K562 (cell line): ENCODE measurements around the gene ORMDL2. TPM values are rescaled to one million over a fixed set of nuclear protein-coding genes. Genes with fewer than 3 reads are reported as not detected.

Experiments
- GATAD2A ChIP-seq: fragments of 450-650 bp; IDR thresholded peaks from 2 replicates; pipeline ENCODE4 v1.6.1; 2017
- KAT8 ChIP-seq: fragments of 450-650 bp; IDR thresholded peaks from 2 replicates; pipeline ENCODE4 v1.6.1; 2016; ENCODE audit warnings: low read depth, mild to moderate bottlenecking
- KHSRP ChIP-seq: fragments of 450-650 bp; IDR thresholded peaks from 2 replicates; pipeline ENCODE4 v1.6.1; 2017
- MGA ChIP-seq: fragments of 450-650 bp; IDR thresholded peaks from 2 replicates; pipeline ENCODE4 v1.6.1; 2016; ENCODE audit warnings: mild to moderate bottlenecking, moderate library complexity
- MYNN ChIP-seq, 2 experiments: sonication (generic); formaldehyde crosslinking in 1 of 2; IDR thresholded peaks; 2 replicates each; pipeline versions ENCODE4 v1.5.0 to v1.6.1; 2016 to 2020; ENCODE audit warnings: antibody characterized with exemption in 1 of 2, missing genetic modification reagents in 1 of 2
- NELFE ChIP-seq: IDR thresholded peaks from 2 replicates; pipeline ENCODE4 v1.6.1; 2011; ENCODE audit warnings: mild to moderate bottlenecking; ENCODE audit not compliant: insufficient read depth, insufficient read length
- TCF3 ChIP-seq: sonication (generic); formaldehyde crosslinking; IDR thresholded peaks from 2 replicates; pipeline ENCODE4 v1.4.0; 2020; ENCODE audit warnings: mild to moderate bottlenecking, missing genetic modification reagents
- ZBTB8A ChIP-seq: fragments of 450-650 bp; IDR thresholded peaks from 2 replicates; pipeline ENCODE4 v1.6.1; 2018; ENCODE audit warnings: mild to moderate bottlenecking, moderate library complexity; ENCODE audit not compliant: partially characterized antibody
- ZFP1 ChIP-seq: fragments of 450-650 bp; formaldehyde crosslinking; IDR thresholded peaks from 2 replicates; pipeline ENCODE4 v1.4.0; 2020; ENCODE audit warnings: mild to moderate bottlenecking, mixed read lengths
- polyA plus RNA-seq, 8 experiments: library from polyadenylated mRNA; depleted of rRNA in 4 of 8; stranded (reverse) in 5 of 8; unstranded in 3 of 8; fragments of >200 nt; fragmentation: Nextera tagmentation in 2 of 8; fragmentation: Illumina TruSeq in 1 of 8; extraction: Ambion mirVana in 2 of 8; extraction: Trizol in 1 of 8; gene quantifications; 2 replicates each; pipeline versions ENCODE4 v1.2.1 to v1.2.3, GENCODE V29; 2011 to 2014; ENCODE audit warnings: inconsistent platforms in 1 of 8, missing spikeins in 1 of 8
- total RNA-seq, 7 experiments: library from RNA; depleted of rRNA in 6 of 7; stranded (reverse); fragments of >200 nt in 6 of 7; fragmentation: Illumina TruSeq in 2 of 7; extraction: Trizol in 2 of 7; gene quantifications; 2 replicates each; pipeline versions ENCODE4 v1.2.1 to v1.2.3, GENCODE V29; 2011 to 2021; ENCODE audit warnings: low replicate concordance in 1 of 7
- TF ChIP-seq, protein P1 (sequence below): IDR thresholded peaks from 3 replicates; pipeline ENCODE4 v1.6.1; 2011; ENCODE audit warnings: borderline replicate concordance, mild to moderate bottlenecking; ENCODE audit not compliant: insufficient read length, insufficient read depth
- TF ChIP-seq, protein P2 (sequence below): fragments of 250-450 bp; sonication (Bioruptor Pico); IDR thresholded peaks from 2 replicates; pipeline ENCODE4 v1.4.0; 2020; ENCODE audit warnings: mild to moderate bottlenecking, moderate library complexity

ORMDL2 gene
- total and polyA plus RNA-seq, 9 of the 15 experiments (the other 6 are each of a cell fraction or from before 2014, with no cell fraction given) = 9.9 to 113 (median 34.4) TPM

DNA sequence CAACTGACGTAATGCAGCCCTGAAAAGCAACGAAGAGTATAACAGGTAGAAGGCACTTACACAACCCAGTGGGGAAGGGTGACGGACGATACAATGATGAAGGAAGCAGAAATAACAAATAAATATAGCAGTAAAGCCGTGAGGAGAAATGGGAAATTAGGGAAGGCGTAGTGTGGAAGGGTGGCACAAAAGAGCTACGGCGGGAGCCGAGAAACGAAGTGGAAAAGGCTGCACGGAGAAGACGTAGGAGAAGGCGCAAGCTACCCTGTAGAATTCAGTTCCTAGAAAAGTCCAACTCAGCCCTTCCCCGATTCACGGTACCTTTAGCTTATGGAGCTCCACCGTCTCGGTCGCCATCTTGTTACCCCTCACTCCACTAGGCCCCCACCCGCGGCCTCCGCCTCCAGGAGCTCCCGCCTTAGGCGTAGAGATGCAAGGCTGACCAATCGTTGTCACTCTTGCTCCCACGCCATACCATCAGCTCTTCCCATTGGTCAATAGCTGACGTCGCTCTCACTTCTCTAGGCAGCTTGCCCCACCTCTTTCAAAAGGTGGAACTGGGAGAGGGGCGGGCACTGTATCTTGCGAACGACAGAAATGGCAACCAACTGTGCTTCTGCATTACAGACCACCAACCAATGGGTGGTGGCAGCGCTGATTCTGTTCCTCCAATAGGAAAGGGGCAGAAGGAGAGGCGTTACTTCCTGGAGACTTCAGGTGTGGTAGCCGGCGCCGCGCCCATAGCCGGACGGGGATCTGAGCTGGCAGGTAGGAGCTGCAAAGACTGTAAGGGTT lies at the start of gene ORMDL2, which contains the start of gene SARNP (continued):
- TF ChIP-seq ZFP1 (CRISPR knock-in tag) (no peak), KAT8 (0 out of 2 replicates have a peak, but pooled peaks have one; percentile 23), KHSRP (0 out of 2 replicates have a peak, but pooled peaks have one; percentile 46), NELFE (no peak), ZBTB8A (no peak), MGA (no peak), TCF3 (CRISPR knock-in tag) (no peak), MYNN (IDR thresholded peaks at IDR 0.05) (no peak), MYNN (CRISPR knock-in tag; IDR thresholded peaks at IDR 0.05) (no peak), GATAD2A (no peak)
- TF ChIP-seq, protein P1, sequence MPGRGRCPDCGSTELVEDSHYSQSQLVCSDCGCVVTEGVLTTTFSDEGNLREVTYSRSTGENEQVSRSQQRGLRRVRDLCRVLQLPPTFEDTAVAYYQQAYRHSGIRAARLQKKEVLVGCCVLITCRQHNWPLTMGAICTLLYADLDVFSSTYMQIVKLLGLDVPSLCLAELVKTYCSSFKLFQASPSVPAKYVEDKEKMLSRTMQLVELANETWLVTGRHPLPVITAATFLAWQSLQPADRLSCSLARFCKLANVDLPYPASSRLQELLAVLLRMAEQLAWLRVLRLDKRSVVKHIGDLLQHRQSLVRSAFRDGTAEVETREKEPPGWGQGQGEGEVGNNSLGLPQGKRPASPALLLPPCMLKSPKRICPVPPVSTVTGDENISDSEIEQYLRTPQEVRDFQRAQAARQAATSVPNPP = no peak
- TF ChIP-seq, protein P2, sequence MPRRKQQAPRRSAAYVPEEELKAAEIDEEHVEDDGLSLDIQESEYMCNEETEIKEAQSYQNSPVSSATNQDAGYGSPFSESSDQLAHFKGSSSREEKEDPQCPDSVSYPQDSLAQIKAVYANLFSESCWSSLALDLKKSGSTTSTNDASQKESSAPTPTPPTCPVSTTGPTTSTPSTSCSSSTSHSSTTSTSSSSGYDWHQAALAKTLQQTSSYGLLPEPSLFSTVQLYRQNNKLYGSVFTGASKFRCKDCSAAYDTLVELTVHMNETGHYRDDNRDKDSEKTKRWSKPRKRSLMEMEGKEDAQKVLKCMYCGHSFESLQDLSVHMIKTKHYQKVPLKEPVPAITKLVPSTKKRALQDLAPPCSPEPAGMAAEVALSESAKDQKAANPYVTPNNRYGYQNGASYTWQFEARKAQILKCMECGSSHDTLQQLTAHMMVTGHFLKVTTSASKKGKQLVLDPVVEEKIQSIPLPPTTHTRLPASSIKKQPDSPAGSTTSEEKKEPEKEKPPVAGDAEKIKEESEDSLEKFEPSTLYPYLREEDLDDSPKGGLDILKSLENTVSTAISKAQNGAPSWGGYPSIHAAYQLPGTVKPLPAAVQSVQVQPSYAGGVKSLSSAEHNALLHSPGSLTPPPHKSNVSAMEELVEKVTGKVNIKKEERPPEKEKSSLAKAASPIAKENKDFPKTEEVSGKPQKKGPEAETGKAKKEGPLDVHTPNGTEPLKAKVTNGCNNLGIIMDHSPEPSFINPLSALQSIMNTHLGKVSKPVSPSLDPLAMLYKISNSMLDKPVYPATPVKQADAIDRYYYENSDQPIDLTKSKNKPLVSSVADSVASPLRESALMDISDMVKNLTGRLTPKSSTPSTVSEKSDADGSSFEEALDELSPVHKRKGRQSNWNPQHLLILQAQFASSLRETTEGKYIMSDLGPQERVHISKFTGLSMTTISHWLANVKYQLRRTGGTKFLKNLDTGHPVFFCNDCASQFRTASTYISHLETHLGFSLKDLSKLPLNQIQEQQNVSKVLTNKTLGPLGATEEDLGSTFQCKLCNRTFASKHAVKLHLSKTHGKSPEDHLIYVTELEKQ (CRISPR knock-in tag) = no peak
